SK-N-SH (cell line): Measurements from ENCODE around the gene PPME1. TPM values are rescaled to one million over a fixed set of nuclear protein-coding genes. Genes with fewer than 3 reads are reported as not detected.

Experiments
- EP300 ChIP-seq, 2 experiments: IDR thresholded peaks; 2 replicates each; pipeline versions ENCODE4 v1.4.0 to v1.6.1; 2012; ENCODE audit warnings: borderline replicate concordance in 1 of 2, low read depth in 1 of 2, low read length in 1 of 2
- EZH2phosphoT487 ChIP-seq: fragments of 200-600 bp; sonication (generic); IDR thresholded peaks from 2 replicates; pipeline ENCODE4 v1.6.1; 2017; ENCODE audit warnings: low read depth, mixed run types, mild to moderate bottlenecking, antibody characterized with exemption, moderate library complexity, borderline replicate concordance
- FOSL2 ChIP-seq: IDR thresholded peaks from 2 replicates; pipeline ENCODE4 v1.4.0; 2012; ENCODE audit warnings: low read depth, mild to moderate bottlenecking, moderate library complexity, borderline replicate concordance
- FOXJ3 ChIP-seq: sonication (generic); formaldehyde crosslinking; IDR thresholded peaks from 2 replicates; pipeline ENCODE4 v1.5.1; 2020; ENCODE audit warnings: mild to moderate bottlenecking, missing genetic modification reagents
- GABPA ChIP-seq: IDR thresholded peaks from 2 replicates; pipeline ENCODE4 v1.4.0; 2012; ENCODE audit warnings: low read depth, mild to moderate bottlenecking
- MEF2A ChIP-seq: IDR thresholded peaks from 2 replicates; pipeline ENCODE4 v1.4.0; 2012; ENCODE audit warnings: low read depth, borderline replicate concordance
- MXI1 ChIP-seq: IDR thresholded peaks from 2 replicates; pipeline ENCODE4 v1.6.1; 2012; ENCODE audit warnings: mild to moderate bottlenecking, low read depth, low read length, improper control_type of control experiment
- NRF1 ChIP-seq: IDR thresholded peaks from 2 replicates; pipeline ENCODE4 v1.6.1; 2012; ENCODE audit warnings: low read depth, mild to moderate bottlenecking, low read length
- POLR2AphosphoS5 ChIP-seq: IDR thresholded peaks from 2 replicates; pipeline ENCODE4 v1.6.1; 2012; ENCODE audit warnings: low read depth, low read length
- RFX5 ChIP-seq: IDR thresholded peaks from 2 replicates; pipeline ENCODE4 v1.6.1; 2012; ENCODE audit warnings: mild to moderate bottlenecking, improper control_type of control experiment, low read length
- TAF1 ChIP-seq: IDR thresholded peaks from 2 replicates; pipeline ENCODE4 v1.6.1; 2012; ENCODE audit warnings: low read depth, mild to moderate bottlenecking, low read length, moderate library complexity, borderline replicate concordance
- TCF12 ChIP-seq: IDR thresholded peaks from 2 replicates; pipeline ENCODE4 v1.4.0; 2012
- TEAD4 ChIP-seq: IDR thresholded peaks from 2 replicates; pipeline ENCODE4 v1.4.0; 2012; ENCODE audit warnings: mild to moderate bottlenecking, borderline replicate concordance; ENCODE audit not compliant: insufficient read depth
- polyA plus RNA-seq, 3 experiments: library from polyadenylated mRNA; depleted of rRNA; stranded (reverse); fragments of >200 nt; gene quantifications; 2 replicates each; pipeline ENCODE4 v1.2.3, GENCODE V29; 2012
- TF ChIP-seq, protein P1 (sequence below): IDR thresholded peaks from 2 replicates; pipeline ENCODE4 v1.4.0; 2012; ENCODE audit warnings: low read depth, borderline replicate concordance
- TF ChIP-seq, protein P2 (sequence below): IDR thresholded peaks from 2 replicates; pipeline ENCODE4 v1.6.1; 2012; ENCODE audit warnings: mild to moderate bottlenecking, low read depth, low read length, moderate library complexity
- TF ChIP-seq, protein P3 (sequence below): IDR thresholded peaks from 2 replicates; pipeline ENCODE4; 2012

Gene PPME1
- polyA plus RNA-seq, 1 of the 3 experiments (the other 2 are of a cell fraction): 107 TPM

DNA sequence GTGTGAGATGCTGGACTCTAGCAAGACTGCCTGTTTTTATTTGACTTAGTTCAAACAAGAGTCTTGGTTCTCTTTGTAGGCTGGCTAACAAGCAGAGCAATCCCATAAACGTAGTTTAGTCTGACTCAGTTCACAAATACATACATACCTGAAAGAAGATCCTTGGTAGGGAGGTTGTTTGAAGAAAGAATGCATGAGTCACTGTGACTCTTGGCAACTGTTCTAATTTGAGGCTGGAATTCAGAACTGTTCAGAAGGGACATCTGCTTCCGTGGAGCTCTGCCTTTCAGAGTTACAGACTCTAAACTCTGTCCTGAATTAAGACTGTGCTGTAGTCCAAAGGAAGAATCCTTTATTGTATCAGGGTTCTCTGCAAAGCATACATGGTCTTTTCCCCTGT lies 32.5 kb upstream of the PPME1 start (continued):
- peak; percentile 25; the same call in 1 of the 2 replicates for TF ChIP-seq TAF1
- TF ChIP-seq RFX5: no peak
- TF ChIP-seq FOXJ3 (CRISPR knock-in tag): no peak
- TF ChIP-seq MXI1: no peak
- peak in 1 of 2 experiments; percentile 87; a peak in 2 of 4 replicates for TF ChIP-seq EP300 (IDR thresholded peaks at IDR 0.05; ENCODE audit: borderline replicate concordance in 1 of 2, low read depth in 1 of 2, low read length in 1 of 2)
- TF ChIP-seq GABPA: no peak
- peak; percentile 51; the same call in 1 of the 2 replicates for TF ChIP-seq POLR2AphosphoS5
- no peak for TF ChIP-seq NRF1
- TF ChIP-seq MEF2A: peak; percentile 62; the same call in 1 of the 2 replicates
- TF ChIP-seq TEAD4: peak; percentile 92
- TF ChIP-seq, protein P1, sequence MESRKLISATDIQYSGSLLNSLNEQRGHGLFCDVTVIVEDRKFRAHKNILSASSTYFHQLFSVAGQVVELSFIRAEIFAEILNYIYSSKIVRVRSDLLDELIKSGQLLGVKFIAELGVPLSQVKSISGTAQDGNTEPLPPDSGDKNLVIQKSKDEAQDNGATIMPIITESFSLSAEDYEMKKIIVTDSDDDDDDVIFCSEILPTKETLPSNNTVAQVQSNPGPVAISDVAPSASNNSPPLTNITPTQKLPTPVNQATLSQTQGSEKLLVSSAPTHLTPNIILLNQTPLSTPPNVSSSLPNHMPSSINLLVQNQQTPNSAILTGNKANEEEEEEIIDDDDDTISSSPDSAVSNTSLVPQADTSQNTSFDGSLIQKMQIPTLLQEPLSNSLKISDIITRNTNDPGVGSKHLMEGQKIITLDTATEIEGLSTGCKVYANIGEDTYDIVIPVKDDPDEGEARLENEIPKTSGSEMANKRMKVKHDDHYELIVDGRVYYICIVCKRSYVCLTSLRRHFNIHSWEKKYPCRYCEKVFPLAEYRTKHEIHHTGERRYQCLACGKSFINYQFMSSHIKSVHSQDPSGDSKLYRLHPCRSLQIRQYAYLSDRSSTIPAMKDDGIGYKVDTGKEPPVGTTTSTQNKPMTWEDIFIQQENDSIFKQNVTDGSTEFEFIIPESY: peak; percentile 62; the same call in 1 of the 2 replicates
- TF ChIP-seq EZH2phosphoT487: no peak
- TF ChIP-seq, protein P2, sequence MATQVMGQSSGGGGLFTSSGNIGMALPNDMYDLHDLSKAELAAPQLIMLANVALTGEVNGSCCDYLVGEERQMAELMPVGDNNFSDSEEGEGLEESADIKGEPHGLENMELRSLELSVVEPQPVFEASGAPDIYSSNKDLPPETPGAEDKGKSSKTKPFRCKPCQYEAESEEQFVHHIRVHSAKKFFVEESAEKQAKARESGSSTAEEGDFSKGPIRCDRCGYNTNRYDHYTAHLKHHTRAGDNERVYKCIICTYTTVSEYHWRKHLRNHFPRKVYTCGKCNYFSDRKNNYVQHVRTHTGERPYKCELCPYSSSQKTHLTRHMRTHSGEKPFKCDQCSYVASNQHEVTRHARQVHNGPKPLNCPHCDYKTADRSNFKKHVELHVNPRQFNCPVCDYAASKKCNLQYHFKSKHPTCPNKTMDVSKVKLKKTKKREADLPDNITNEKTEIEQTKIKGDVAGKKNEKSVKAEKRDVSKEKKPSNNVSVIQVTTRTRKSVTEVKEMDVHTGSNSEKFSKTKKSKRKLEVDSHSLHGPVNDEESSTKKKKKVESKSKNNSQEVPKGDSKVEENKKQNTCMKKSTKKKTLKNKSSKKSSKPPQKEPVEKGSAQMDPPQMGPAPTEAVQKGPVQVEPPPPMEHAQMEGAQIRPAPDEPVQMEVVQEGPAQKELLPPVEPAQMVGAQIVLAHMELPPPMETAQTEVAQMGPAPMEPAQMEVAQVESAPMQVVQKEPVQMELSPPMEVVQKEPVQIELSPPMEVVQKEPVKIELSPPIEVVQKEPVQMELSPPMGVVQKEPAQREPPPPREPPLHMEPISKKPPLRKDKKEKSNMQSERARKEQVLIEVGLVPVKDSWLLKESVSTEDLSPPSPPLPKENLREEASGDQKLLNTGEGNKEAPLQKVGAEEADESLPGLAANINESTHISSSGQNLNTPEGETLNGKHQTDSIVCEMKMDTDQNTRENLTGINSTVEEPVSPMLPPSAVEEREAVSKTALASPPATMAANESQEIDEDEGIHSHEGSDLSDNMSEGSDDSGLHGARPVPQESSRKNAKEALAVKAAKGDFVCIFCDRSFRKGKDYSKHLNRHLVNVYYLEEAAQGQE: peak; percentile 58; the same call in 1 of the 2 replicates
- peak; percentile 93 for TF ChIP-seq FOSL2
- TF ChIP-seq, protein P3, sequence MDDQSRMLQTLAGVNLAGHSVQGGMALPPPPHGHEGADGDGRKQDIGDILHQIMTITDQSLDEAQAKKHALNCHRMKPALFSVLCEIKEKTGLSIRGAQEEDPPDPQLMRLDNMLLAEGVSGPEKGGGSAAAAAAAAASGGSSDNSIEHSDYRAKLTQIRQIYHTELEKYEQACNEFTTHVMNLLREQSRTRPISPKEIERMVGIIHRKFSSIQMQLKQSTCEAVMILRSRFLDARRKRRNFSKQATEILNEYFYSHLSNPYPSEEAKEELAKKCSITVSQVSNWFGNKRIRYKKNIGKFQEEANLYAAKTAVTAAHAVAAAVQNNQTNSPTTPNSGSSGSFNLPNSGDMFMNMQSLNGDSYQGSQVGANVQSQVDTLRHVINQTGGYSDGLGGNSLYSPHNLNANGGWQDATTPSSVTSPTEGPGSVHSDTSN: peak; percentile 71
- peak; percentile 93 for TF ChIP-seq TCF12
